D341Med (cell line): Measurements from ENCODE around the gene ALOX15B.
"Not testable (repeated sequence)": the region's sequence is repeated elsewhere in the genome, so short reads cannot be mapped to it uniquely, and the experiment has no call there.

Experiments used
- DNase-seq: peaks from one replicate; pipeline ENCODE4 v3.0.0; 2012; ENCODE audit warnings: low spot score

Gene ALOX15B

DNA sequence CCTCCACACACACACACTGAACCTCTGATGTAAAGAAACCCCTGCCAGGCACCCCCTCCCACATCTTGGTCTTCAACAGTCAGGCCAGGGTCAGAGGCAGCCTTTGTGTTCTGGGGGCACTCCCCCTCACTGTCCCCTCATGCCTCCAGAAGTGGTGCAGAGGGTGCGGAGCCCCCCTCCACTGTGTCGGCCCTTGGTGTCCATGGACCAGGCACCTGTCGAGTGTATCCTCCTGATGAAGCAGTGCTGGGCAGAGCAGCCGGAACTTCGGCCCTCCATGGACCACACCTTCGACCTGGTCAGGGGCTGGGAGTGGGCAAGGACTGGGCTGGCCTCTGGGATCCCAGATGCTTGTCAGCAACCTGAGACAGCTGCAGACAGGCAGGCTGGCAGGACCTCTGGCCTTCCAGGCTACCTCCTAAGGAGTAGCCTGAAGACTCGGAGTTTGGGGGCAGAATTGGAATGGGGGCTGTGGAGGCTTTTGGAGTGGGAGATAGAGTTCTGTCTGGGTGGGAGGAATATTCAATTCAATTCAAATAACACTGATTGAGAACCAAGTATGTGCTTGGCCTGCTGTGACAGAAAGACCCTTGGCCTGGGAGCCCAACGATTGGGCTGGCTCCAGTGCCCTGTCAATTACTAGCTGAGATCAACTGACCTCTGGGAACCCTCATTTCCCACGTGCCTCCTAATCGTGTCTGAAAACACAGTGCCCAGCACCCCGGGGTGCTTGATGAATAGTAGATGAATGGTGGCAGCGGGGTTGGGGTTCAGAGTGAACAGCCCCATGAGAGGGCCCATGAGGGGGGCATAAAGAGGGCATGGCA, 24.9 kb upstream of the ALOX15B start:
- no peak for DNase-seq

DNA sequence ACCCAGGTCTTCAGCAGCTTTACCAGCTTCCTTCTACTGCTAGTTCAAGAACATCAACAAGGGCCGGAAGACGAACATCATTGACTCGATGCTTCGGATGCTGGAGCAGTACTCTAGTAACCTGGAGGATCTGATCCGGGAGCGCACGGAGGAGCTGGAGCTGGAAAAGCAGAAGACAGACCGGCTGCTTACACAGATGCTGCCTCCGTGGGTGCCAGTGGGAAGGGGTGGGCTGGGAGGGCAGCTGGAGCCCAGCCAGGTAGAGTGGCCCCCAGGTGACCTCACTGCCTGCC, 24.4 kb upstream of the ALOX15B start:
- no peak for DNase-seq

DNA sequence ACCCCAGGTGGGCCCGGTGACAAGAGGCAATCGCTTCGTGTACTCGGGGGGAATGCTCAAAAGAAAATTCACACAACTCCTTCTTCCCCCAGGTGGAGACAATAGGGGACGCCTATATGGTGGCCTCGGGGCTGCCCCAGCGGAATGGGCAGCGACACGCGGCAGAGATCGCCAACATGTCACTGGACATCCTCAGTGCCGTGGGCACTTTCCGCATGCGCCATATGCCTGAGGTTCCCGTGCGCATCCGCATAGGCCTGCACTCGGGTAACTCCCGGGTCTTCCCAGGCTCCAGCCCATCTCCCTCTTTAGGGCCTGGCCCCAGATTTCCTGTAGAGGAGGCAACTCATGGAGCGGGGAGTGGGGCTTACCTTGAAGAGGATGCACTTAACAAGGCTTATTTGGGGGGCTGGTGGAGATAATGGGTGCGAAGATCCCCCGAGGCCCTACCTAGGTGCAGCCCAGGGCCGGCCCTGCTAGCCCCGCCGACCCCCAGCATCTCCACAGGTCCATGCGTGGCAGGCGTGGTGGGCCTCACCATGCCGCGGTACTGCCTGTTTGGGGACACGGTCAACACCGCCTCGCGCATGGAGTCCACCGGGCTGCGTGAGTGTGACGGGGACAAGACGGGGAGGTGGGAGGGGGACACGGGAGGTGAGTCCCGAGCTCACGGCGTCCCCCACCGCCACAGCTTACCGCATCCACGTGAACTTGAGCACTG, 23.5 kb upstream of the ALOX15B start:
- DNase-seq: no peak

DNA sequence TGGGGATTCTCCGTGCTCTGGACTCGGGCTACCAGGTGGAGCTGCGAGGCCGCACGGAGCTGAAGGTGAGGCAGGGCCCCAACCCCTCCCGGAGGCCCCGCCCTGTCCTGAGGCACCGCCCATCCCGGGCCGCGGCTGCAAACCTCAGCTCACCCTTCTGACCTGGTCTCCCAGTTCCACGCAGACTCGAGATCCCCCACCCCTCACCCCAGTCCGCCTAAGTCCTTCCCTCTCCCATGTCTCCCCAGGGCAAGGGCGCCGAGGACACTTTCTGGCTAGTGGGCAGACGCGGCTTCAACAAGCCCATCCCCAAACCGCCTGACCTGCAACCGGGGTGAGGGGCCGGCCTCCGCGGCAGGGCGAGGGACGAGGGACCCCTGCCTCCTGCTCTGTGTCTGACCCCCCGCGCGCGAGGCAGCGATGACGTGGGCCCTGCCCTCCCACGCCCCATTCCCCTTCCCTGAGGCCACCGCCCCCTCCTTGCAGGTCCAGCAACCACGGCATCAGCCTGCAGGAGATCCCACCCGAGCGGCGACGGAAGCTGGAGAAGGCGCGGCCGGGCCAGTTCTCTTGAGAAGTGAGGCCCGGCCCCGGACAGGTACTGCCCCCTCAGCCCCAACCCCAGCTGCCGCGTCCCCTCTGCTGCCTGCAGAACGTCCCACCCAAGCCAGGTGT, 22.8 kb upstream of the ALOX15B start:
- DNase-seq: no peak

DNA sequence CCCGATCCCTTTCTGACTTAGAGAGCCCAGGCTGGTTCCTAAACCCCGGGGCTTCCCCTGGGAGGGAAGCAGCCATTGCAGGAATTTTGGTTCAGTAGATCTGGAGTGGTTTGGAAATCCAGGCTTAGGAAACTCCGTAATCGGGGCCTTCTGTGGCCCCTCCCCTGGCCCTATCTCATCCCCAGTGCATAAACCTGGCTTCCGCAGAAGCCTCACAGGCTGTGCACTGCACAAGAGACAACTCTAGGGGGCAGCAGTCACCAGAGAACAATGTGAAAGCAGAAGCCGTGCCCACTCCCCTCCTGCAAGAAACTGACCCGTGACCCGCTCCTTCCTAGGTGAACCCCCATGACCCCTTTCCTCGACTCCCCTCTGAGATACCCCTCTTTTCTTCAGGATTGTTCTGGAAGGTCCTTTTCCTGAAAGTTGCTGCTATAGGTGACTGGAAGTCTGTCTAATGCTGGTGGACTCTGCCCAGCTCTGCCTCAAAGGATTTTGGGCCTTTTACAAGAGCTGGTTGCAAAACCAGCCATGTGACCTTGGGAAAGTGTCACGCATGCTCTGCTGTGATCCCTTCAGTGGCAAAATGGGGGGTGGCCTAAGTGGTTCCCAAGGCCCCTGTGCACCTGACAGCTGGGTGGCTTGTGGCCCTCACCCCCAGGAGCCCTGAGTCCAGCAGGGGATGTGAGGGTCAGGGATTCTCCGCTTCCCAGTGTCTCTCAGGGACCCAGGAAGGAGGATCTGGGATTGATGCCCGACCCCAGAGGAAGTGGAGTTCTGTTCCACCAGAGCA, 22.0 kb upstream of the ALOX15B start:
- peak; percentile 51 for DNase-seq

DNA sequence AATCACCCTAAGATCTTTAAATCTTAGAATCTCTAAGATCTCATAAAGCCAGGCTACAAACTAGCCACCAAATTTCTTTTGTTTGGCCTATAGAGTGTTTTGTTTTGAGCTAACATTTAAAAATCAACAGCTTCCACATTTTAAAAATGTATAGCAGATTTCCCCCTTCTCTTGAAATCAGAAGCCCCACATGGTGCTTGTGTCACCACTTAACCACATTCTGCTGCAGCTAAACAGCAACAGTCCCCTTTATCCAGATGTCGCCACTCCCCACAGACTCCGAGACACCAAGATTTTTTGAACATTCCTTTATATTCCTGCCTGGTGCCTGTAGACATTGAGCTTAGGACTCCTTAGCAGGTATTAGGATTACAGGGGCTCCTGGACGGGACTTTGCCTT, 20.4 kb upstream of the ALOX15B start:
- DNase-seq: no peak

DNA sequence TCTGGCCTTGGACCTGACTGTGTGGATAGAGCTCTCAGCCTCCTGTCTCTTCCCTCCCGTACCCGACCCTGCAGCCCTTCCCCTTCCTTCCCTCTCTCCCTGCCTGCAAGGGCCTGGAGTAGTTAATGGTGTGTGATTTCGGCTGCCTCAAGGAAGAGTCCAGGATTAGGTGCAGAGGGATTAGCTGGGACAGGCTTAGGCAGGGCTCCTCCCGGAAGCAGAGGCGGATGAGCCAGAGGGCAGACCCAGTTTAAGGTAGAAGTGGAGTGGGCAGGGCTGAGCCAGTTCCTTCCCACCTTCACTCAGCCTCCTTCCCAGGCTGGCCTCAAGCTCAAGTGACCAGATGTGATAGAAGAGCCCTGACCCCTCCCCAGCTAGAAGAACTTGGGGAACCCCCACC, 19.7 kb upstream of the ALOX15B start:
- peak; percentile 73 for DNase-seq

DNA sequence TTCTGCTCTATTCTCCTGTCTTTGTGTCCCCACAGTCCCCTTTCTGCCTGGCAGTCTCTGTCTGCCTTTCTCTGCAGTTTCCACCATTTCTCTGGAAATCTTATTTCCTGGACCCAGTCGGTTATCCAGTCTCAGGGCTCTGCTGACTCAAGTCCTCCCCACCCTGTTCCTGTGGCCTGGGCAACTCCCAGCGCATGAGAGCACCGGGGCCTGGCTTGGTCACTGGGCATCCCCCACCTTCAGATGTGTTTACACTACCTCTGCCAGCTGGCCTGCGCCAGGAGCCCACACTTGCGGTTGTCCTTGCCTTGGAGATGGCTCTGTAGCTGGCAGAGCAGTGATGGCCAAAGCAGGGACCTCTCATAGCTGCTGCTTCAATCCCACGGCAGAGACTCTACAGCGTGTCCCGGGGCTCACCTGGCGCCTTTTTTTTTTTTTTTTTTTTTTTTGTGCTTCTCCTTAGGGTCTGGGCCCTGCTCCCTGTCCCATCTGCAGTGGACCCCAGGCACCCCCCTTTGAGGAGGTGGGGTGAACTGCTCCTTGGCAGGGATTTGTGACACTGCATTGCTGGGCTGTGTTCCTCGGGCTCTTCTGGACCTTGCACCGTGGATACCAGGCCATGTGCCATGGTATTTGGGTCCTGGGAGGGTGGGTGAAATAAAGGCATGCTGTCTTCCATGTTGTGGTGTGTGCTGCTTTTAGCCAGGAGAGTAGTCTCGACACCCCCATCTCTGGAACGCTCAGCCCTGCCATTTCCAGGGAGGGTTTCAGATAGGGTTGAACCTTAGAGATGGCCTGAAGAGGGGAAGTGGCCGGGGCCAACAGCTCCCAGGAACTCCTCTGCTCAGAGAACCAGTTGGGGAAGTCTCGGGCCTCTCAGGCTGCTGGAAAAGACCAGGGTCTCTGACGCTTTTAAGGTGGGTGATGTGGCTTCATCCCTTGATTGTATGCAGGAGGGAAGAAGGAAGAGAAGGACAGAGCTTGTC, 18.9 kb upstream of the ALOX15B start:
- no peak for DNase-seq

DNA sequence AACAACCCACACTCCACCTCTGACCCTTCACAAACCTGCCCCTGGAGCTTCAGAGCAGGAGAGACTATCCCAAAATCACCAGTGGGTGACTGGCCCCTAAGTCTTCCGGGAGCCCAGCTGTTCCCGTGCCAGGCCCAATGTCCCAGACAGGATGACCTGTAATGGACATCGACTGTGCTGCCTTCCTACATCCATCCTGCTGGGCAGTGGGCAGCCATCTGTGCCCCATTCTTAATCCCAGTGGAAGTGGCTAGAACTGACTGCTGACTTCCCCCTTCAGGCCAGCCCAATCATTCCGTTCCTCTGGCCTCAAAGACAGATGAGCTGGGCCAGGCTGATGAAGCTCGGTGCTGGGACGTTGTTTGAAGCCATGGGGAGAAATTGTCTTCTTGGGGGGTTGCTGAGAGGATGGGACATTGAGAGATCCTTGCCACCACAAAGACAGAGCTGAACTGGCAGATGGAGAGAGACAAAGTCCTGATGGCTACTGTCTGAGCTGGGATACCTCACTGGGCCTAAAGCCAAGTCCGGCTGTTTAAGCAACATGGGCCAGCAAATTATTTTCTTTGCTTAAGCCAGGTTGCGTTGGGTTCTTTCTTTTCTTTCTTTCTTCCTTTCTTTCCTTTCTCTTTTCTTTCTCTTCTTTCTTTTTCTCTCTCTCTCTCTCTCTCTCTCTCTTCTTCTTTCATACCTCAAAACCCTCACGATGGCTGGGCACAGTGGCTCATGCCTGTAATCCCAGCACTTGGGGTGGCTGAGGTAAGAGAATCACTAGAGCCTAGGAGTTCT, 17.9 kb upstream of the ALOX15B start:
- DNase-seq: no peak

DNA sequence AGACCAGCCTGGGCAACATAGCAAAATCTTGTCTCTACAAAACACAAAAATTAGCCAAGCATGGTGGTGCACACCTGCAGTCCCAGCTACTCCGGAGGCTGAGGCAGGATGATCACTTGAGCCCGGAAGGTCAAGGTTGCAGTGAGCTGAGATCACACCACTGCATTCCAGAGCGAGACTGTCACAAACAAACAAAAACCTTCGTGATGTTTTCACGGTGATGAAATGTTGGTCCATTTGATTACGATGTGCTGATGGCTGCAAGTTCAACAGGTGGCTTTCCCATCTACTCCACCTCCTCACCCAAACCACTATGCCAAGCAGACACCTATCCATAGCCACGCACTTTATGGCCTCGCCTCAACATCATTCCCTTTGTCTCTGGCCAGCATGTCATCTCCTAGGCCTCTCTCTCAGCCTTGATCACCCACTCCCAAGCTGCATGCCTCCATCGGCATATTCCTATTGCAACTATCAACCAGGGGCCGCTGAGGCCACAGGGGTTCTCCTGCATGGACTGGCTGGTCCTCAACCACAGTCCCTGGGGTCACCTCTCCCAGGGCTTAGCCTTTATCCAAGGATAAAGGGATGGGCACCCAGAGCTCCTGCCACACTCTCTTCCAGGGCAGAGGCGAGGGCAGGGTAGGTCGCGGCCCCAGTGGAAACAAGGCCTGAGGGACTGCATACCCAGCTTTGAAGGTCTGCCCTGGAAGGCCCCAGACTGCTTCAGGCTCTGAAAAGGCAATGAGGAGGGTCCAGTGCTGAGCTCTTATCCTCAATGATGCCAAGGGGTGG, 17.1 kb upstream of the ALOX15B start:
- no peak for DNase-seq

DNA sequence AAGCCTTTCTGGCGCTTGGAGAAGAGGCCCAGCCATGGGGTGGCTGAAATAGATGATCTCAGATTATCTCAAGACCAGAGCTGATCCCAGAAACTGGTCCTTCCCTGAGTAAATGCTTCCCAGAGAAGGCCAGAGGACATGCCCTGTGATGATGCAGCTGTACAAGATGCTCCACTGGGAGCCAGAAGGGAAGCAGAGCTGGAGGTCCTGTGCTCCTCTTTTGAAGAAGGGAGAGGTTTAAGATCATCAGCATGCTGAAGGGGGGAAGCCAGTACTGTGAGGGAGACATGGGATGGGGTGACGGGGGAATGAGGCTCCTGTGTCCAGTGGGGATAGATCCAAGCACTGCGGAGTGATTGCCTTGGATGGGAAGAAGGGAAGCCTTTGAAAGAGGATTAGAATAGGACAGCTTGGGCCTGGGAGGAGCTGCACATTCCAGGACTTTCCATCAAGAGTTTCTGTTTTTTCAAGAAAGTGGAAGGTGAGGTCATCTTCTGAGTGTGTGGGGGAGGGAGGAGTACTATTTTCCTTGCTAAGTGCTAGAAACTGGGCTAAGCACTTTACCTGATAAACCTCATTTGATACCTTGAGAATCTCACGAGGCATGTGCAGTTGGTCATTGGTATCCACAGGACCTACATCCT, 16.4 kb upstream of the ALOX15B start:
- no peak for DNase-seq

DNA sequence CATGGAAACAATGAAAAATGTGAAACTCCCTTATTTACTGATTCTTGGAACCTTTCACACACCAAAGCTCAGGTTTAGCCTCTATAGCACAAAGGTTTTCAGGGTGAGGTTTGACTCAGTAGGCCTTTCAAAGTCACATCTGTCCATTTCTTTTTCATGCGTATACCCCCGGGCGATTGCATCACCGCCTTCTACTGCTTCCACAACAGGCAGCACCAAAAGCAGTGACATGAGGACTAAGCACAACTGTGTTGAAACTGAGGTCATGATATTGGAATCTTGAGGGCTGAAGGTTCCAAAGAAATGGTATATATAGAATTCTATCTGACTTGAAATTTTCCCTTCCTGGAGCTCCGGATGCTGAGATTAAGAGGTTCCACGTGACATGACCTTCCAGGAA, 14.7 kb upstream of the ALOX15B start:
- DNase-seq: not testable (repeated sequence)

DNA sequence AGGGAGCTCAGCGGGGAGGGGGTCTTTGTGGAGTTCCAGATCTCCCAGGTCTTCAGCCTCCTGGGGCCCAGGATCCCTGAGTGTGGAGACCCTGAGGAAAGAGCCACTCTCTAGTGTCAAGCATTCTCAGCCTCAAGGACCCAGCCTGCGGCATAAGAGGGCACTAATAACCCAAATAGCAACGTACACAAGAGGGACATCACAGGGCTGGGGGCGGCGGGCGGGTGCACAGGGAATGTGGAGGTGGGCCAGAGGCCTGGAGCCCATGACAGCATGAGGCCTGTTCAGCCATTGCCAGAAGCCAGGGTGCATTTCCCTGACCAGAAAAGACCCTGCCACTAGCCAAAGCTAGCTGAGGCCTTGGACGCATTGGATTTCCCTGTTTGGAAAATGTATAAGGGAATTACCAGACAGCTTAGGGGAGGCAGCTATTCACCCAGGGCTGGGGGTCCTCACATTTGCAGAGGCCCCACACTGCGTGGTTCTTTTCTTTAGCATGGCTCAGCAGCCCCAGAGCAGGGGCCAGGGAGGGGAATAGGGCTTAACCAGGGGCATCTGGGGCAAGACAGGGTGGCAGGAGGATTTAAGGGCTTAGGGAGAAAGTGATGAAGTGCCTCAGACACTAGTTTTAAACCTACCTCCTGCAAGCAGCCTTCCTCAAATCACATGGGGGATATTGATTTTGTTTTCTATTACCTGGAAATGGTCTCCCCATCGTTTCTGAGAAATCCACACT, 13.5 kb upstream of the ALOX15B start:
- DNase-seq: no peak

DNA sequence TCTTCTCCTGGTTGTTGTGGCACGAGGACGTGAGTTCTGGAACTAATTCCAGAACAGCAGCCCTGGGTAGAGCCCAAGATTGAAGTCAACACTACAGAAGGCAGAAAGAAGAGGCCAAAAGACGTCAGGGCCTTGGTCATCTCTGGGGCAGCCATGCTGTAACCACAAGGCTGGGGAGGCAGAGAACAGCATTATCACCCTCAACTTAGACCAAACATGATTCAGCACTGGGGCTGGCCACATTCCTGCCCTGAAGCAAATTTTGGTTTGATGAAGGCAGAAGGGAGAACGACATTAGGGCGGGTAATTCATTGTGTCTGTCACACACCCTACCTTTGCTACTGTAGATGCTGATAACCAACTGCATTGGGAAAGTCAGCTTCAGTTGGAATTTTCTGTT, 9.7 kb upstream of the ALOX15B start:
- no peak for DNase-seq

DNA sequence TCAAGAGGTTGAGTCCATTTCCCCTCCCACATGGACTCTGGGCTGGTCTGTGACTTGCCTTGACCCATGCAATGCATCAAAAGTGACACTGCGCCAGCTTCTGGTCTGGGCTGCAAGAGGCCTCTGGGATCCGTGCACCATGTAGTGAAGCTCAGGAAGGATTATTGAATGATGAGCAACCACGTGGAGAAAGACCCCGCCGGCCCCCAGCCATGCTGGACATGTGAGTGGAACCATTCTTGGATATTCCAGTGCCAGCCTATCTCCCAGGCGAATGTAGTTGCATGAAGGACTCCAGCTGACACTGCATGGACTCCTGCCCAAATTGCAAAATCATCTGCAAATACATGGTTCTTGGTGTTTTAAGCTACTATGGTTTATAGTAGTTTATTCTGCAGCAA, 7.6 kb upstream of the ALOX15B start:
- DNase-seq: no peak

DNA sequence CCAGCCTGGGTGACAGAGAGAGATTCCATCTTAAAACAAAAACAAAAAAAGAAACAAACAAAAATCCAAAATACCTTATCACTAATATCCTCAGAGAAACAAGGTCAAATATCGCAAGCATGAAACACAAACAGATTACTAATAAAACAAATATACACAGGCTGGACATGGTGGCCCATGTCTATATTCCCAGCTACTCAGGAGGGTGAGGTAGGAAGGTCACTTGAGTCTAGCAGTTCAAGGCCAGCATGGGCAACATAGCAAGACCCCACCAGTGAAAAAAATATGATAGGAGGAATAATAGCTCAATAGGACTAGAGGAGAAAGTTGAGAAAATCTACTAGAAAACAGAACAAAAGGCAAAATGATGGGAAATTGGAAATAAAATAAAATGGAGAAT, 6.9 kb upstream of the ALOX15B start:
- DNase-seq: no peak

DNA sequence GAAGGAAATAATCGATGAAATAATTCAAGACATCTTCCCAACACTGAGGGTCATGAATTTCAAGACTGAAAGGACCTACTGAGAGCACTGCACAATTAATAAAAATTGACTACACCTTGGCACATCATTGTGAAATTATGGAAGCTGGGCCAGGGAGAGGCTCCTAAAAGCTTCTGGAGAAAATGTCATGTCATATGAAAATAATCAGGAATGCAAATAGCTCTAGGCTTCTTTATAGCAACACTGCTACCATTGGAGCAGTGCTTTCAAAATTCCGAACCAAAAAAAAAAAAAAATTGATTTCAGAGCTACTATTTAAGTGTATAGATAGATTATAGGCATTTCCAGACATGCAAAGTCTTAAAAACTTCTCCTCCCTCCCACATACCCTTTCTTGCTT, 6.4 kb upstream of the ALOX15B start:
- no peak for DNase-seq

DNA sequence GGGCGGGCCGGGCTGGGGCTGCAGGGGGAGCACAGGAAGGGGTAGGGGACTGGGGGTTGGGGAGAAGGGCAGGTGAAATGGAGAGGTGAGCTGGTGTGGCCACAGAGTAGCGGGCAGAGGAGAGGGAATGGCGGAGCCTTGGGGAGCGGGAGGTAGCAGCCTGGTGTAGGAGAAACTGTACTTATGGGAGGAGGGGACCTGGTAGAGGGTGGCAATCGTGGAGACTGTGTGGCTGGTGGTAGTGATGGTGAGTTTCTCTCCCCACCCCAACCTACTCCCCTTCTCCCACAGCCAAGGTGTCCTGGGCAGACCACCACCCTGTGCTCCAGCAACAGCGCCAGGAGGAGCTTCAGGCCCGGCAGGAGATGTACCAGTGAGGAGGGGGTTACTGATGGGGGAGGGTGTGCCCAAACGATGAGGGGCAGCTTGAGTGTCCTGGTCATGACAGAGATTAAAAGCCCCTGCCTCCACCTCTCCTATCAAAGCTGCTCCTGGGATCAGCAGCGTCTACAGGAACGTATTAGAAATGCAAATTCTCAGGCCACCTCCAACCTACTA, 831 bp downstream of the ALOX15B start:
- no peak for DNase-seq
